Sigmoid colon (tissue), 7 donors: ENCODE measurements around the gene SRRM4. TPM values are rescaled to one million over a fixed set of nuclear protein-coding genes. Genes with fewer than 3 reads are reported as not detected.
A peak's percentile ranks its signal among the peaks of the same experiment; 100 is the strongest.

ENCODE experiments used
- DNase-seq: peaks from one replicate; pipeline ENCODE4 v3.0.0-alpha.2; 2019
- H3K27ac ChIP-seq, 4 donors: fragments of 200-600 bp; sonication (generic); one replicate each; pipeline ENCODE4 v1.5.1; 2016 to 2019; ENCODE audit warnings: mild to moderate bottlenecking in 1 of 4
- H3K27me3 ChIP-seq, 3 donors: fragments of 200-600 bp; sonication (generic); one replicate each; pipeline ENCODE4 v1.5.1; 2019; ENCODE audit warnings: mild to moderate bottlenecking in 1 of 3
- H3K36me3 ChIP-seq, 4 donors: fragments of 200-600 bp; sonication (generic); one replicate each; pipeline ENCODE4 v1.5.1; 2016 to 2019
- H3K4me1 ChIP-seq, 4 donors: fragments of 200-600 bp; sonication (generic); one replicate each; pipeline ENCODE4 v1.5.1; 2017 to 2019
- H3K4me3 ChIP-seq, 4 donors: fragments of 200-600 bp; sonication (generic); one replicate each; pipeline ENCODE4 v1.5.1; 2017 to 2019; ENCODE audit warnings: mild to moderate bottlenecking in 2 of 4, moderate library complexity in 1 of 4
- H3K9me3 ChIP-seq, 4 donors: fragments of 200-600 bp in 3 of 4; sonication (generic) in 3 of 4; one replicate each; pipeline versions ENCODE4 v1.5.1 to v1.6.1; 2013 to 2019
- EP300 ChIP-seq, 4 donors: sonication (generic); formaldehyde crosslinking; IDR thresholded peaks; one replicate each; pipeline ENCODE4 v1.6.1; 2017; ENCODE audit warnings: antibody characterized with exemption in 4 of 4
- POLR2A ChIP-seq, 2 donors: fragments of 450-650 bp; IDR thresholded peaks; one replicate each; pipeline ENCODE4 v1.6.1; 2016; ENCODE audit warnings: antibody characterized with exemption in 2 of 2, mild to moderate bottlenecking in 2 of 2, moderate library complexity in 2 of 2
- POLR2AphosphoS5 ChIP-seq, 4 donors: sonication (generic); formaldehyde crosslinking; IDR thresholded peaks; one replicate each; pipeline ENCODE4 v1.6.1; 2017; ENCODE audit warnings: antibody characterized with exemption in 4 of 4
- WGBS, 2 donors: extraction: QIAGEN DNeasy Blood & Tissue Kit; methylation state at CpG; one replicate each; pipeline ENCODE4 v1.1.7; 2013; 5-methylcytosine and 5-hydroxymethylcytosine counted together
- intact Hi-C: fragments of 100-400 bp; cut with DNase I; formaldehyde crosslinking; loops from one replicate; pipeline ENCODE4 v1.15.1; 2023
- polyA plus RNA-seq, 3 donors: library from polyadenylated mRNA; stranded (reverse); fragments of 200-250 nt; gene quantifications; one replicate each; pipeline ENCODE4 v1.2.3, GENCODE V29; 2013
- total RNA-seq, 4 donors: library from RNA; depleted of rRNA; stranded (reverse); fragments of >200 nt; gene quantifications; one replicate each; pipeline ENCODE4 v1.1.0, GENCODE V29; 2016
- TF ChIP-seq, protein P1 (sequence below), 4 experiments: fragments of 450-650 bp in 3 of 4; fragments of 200-600 bp in 1 of 4; IDR thresholded peaks; one replicate each; pipeline ENCODE4 v1.5.1; 2016 to 2019; ENCODE audit warnings: antibody characterized with exemption in 4 of 4, mild to moderate bottlenecking in 3 of 4, moderate library complexity in 2 of 4
- donor health status: healthy with polysubstance abuse.
- donor health status: Bipolar disorder and iron deficiency.
- donor health status: healthy.

The SRRM4 gene
- total and polyA plus RNA-seq, 7 donors: under 0.01 to 0.14 (median 0.07) TPM; not detected in 4

DNA sequence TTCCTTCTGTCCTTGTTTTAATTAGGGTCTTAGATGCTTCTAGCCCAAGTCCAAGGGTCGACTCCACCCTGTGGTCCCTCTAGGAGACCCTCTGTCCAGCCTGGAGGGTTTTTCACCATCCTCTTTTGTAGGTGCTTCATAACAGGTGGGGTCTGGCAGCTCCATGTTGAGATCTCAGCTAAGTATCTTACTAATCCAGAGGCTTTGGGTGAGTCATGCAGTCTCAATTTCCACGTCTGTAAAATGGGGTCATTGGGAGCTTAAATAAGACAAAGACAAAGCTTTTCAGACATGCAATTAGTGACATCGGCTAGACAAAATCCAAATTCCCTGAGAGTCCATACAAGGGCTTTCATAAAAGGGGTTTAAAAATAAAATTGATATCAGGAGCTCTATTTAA is 200.6 kb downstream of the SRRM4 start:
- H3K27me3 ChIP-seq: no peaks in the 10 kb centered on the region
- peaks cover 0 to 47% (median 35%) of the 10 kb centered on the region in 4 donors for H3K4me1 ChIP-seq
- H3K9me3 ChIP-seq: no peaks in the 10 kb centered on the region
- no peak for DNase-seq
- H3K36me3 ChIP-seq: peaks cover 0 to 7% (median 4%) of the 10 kb centered on the region in 4 donors
- 69 to 77% methylated on average over 3 of the region's 3 CpGs for WGBS, 2 donors
- no peak for TF ChIP-seq POLR2AphosphoS5 (IDR thresholded peaks at IDR 0.05)
- TF ChIP-seq, protein P1, sequence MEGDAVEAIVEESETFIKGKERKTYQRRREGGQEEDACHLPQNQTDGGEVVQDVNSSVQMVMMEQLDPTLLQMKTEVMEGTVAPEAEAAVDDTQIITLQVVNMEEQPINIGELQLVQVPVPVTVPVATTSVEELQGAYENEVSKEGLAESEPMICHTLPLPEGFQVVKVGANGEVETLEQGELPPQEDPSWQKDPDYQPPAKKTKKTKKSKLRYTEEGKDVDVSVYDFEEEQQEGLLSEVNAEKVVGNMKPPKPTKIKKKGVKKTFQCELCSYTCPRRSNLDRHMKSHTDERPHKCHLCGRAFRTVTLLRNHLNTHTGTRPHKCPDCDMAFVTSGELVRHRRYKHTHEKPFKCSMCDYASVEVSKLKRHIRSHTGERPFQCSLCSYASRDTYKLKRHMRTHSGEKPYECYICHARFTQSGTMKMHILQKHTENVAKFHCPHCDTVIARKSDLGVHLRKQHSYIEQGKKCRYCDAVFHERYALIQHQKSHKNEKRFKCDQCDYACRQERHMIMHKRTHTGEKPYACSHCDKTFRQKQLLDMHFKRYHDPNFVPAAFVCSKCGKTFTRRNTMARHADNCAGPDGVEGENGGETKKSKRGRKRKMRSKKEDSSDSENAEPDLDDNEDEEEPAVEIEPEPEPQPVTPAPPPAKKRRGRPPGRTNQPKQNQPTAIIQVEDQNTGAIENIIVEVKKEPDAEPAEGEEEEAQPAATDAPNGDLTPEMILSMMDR (IDR thresholded peaks at IDR 0.05): no peak
- no peak for TF ChIP-seq POLR2A (IDR thresholded peaks at IDR 0.05)
- TF ChIP-seq EP300 (IDR thresholded peaks at IDR 0.05): no peak
- H3K27ac ChIP-seq: peak overlapping the region; percentile 91 to 99 (median 96)
- intact Hi-C loops: loop anchor here (10.0 kb wide), 1 partner anchor 1113 kb away; the partner anchor contains the start of genes RNU4-1 and RNU4-2
- H3K4me3 ChIP-seq: peak overlapping the region; percentile 58 to 86 (median 76)

DNA sequence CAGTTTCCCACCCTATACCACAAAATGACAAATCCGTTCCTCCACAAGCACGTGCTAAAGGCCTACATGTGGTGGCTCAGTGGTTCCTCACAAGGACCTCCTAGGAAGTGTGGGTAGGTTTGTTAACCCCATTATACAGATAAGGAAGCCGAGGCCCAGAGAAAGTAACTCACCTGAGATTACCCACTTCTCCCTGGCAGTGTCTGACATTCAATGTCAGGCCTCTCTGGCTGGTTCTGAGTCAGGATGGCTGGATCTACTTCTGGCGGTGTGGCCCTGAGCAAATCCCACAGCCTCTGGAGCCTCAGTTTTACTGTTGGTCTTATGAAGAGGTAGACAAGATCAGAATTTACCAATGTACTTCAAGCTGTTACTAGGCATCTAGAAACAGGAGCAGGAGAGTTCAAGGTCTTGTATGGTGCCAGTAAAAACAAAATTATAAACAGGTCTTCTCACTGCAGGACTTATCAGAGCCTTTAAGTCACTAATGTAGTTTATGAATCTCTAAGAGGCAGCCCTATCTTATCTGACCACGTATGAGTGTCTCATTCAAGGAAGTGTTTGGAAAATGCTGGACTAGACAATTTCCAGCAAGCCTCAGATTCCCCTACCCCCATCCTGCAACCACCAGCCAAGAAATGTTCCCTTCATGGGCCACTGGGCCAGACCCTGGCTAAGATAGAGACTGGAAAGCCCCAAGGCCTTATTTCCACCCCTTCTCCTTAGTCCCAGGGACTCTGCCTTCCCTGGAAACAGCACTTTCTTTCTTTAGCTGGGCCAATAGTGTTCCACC is 201.6 kb downstream of the SRRM4 start:
- Histone ChIP-seq H3K9me3 (no peaks in the 10 kb centered on the region), H3K4me3 (peak overlapping the region; percentile 58 to 86 (median 76)), H3K27ac (peak overlapping the region; percentile 91 to 99 (median 96)), H3K27me3 (no peaks in the 10 kb centered on the region), H3K36me3 (peaks cover 8 to 17% (median 10%) of the 10 kb centered on the region in 4 donors), H3K4me1 (peaks cover 0 to 54% (median 41%) of the 10 kb centered on the region in 4 donors)
- 69 to 71% methylated on average over 5 of the region's 5 CpGs for WGBS, 2 donors
- DNase-seq: no peak
- intact Hi-C loops: loop anchor here (10.0 kb wide), 1 partner anchor 1112 kb away; the partner anchor contains the start of genes RNU4-1 and RNU4-2
- peak in 2 of 4 donors; percentile 23 to 55 for TF ChIP-seq POLR2AphosphoS5 (IDR thresholded peaks at IDR 0.05)
- TF ChIP-seq POLR2A (IDR thresholded peaks at IDR 0.05): no peak
- peak in 1 of 4 donors; percentile 18 for TF ChIP-seq EP300 (IDR thresholded peaks at IDR 0.05)
- TF ChIP-seq, protein P1 (IDR thresholded peaks at IDR 0.05): no peak

DNA sequence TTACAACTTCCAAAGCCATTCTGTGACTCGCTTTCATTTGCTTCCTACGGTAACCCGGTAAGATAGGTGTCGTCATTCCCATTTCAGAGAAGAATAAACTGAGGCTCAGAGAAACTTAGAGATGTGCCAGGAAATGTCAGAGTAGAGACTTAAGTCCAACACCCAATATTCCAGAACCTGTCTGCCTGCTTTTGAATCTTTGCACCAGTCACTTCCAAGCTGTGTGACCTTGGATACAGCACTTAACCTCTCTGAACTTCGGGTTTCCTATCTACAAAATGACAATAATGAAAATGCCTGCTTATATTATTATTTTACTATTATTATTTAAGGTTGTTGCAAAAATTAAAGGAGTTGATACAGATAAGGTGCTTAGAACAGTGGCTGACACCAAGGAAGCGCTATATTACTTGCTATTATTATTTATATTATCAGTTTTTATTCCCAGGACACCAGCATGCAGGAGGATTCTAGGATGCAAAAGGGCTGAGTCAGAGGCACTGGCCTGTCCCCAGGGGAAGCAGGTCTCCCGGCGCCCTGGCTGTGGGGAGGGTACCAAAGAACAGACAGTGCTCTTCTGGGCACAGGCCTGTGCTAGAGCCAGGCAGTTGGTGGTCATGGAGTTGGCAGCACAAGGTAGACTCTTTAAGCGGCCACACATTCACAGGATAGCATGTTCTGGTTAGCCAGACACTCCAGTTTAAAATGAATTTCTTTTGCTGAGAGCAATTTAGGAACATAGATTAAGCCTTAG is 202.8 kb downstream of the SRRM4 start:
- no peak for TF ChIP-seq POLR2A (IDR thresholded peaks at IDR 0.05)
- TF ChIP-seq, protein P1 (IDR thresholded peaks at IDR 0.05): no peak
- TF ChIP-seq EP300 (IDR thresholded peaks at IDR 0.05): peak in 1 of 4 donors; percentile 1
- peak in 3 of 4 donors; percentile 18 to 35 (median 35) for TF ChIP-seq POLR2AphosphoS5 (IDR thresholded peaks at IDR 0.05)
- H3K4me1 ChIP-seq: peaks cover 0 to 61% (median 46%) of the 10 kb centered on the region in 4 donors
- H3K27ac ChIP-seq: peak overlapping the region; percentile 91 to 99 (median 96)
- no peaks in the 10 kb centered on the region for H3K9me3 ChIP-seq
- intact Hi-C loops: loop anchor here (10.0 kb wide), 1 partner anchor 1111 kb away; the partner anchor contains the start of genes RNU4-1 and RNU4-2
- peaks cover 8 to 29% (median 11%) of the 10 kb centered on the region in 4 donors for H3K36me3 ChIP-seq
- H3K4me3 ChIP-seq: peak overlapping the region; percentile 58 to 86 (median 76)
- whole genome bisulfite sequencing, 2 donors: 79 to 83% methylated on average over 9 of the region's 9 CpGs
- DNase-seq: peak; percentile 80
- H3K27me3 ChIP-seq: no peaks in the 10 kb centered on the region

DNA sequence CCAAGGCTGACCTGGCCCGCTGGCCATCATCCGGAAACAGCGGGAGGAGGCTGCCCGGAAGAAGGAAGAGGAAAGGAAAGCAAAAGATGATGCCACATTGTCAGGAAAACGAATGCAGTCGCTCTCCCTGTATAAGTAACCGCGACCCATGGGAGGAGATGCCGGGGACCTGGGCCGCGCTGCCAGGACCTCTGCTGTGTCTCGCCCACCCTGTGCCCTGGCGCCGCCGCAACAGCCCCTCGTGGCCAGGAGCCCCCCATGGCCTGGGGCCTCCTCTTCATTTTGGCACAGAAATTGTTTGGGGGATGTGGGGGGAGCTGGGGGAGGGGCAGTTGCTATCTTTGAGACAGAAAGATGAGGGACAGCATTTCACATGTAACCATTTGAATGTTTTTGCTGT is 213.9 kb downstream of the SRRM4 start:
- WGBS, 2 donors: 93 to 94% methylated on average over 16 of the region's 16 CpGs
- intact Hi-C loops: no loop called here

More for the DNA sequence above, 213.9 kb downstream of the SRRM4 start:
- TF ChIP-seq POLR2AphosphoS5 (IDR thresholded peaks at IDR 0.05) (no peak), EP300 (IDR thresholded peaks at IDR 0.05) (no peak), POLR2A (IDR thresholded peaks at IDR 0.05) (no peak)
- TF ChIP-seq, protein P1 (IDR thresholded peaks at IDR 0.05): no peak
- Histone ChIP-seq H3K27ac (peak overlapping the region in 3 of 4 donors; percentile 84 to 99 (median 97)), H3K9me3 (no peaks in the 10 kb centered on the region), H3K4me1 (peaks cover 0 to 50% (median 27%) of the 10 kb centered on the region in 4 donors), H3K27me3 (no peaks in the 10 kb centered on the region), H3K4me3 (no peak overlapping the region), H3K36me3 (peaks cover 21 to 55% (median 43%) of the 10 kb centered on the region in 4 donors)
- no peak for DNase-seq
